Ovary (tissue), 9 donors: ENCODE results near the gene PCGF6. TPM values are rescaled to one million over a fixed set of nuclear protein-coding genes. Genes with fewer than 3 reads are reported as not detected.

Source experiments
- DNase-seq, 5 donors: peaks; one replicate each; pipeline ENCODE4 v3.0.0-alpha.2; 2019 to 2020
- H3K27ac ChIP-seq, 2 donors: fragments of 200-600 bp; one replicate each; pipeline versions ENCODE4 v1.5.1 to v1.8.0; 2019 to 2022
- H3K27me3 ChIP-seq: fragments of 200-600 bp; one replicate; pipeline ENCODE4 v1.8.0; 2022
- H3K36me3 ChIP-seq: fragments of 200-600 bp; sonication (generic); one replicate; pipeline ENCODE4 v1.5.1; 2019
- H3K4me1 ChIP-seq: one replicate; pipeline ENCODE4 v1.8.1; 2013; ENCODE audit warnings: mild to moderate bottlenecking, moderate library complexity; ENCODE audit not compliant: insufficient read depth
- H3K4me3 ChIP-seq: fragments of 200-600 bp; sonication (generic); one replicate; pipeline ENCODE4 v1.5.1; 2017
- H3K9me3 ChIP-seq, 2 donors: fragments of 200-600 bp in 1 of 2; sonication (generic) in 1 of 2; one replicate each; pipeline versions ENCODE4 v1.5.1 to v1.8.1; 2013 to 2019; ENCODE audit warnings: mild to moderate bottlenecking in 1 of 2, moderate library complexity in 1 of 2
- CTCF ChIP-seq, 3 donors: fragments of 450-650 bp in 2 of 3; fragments of 200-600 bp in 1 of 3; IDR thresholded peaks; one replicate each; pipeline versions ENCODE4 v1.5.1 to v1.8.0; 2016 to 2022; ENCODE audit warnings: antibody characterized with exemption in 3 of 3, mild to moderate bottlenecking in 1 of 3
- EP300 ChIP-seq: sonication (generic); formaldehyde crosslinking; IDR thresholded peaks from one replicate; pipeline ENCODE4 v1.6.1; 2017; ENCODE audit warnings: antibody characterized with exemption
- POLR2A ChIP-seq: fragments of 450-650 bp; IDR thresholded peaks from one replicate; pipeline ENCODE4 v1.6.1; 2017; ENCODE audit warnings: antibody characterized with exemption, mild to moderate bottlenecking, moderate library complexity
- WGBS, 3 donors: extraction: QIAGEN DNeasy Blood & Tissue Kit in 1 of 3; methylation state at CpG; one replicate each; pipeline versions ENCODE4 v1.1.5 to v1.1.7; 2013 to 2017; 5-methylcytosine and 5-hydroxymethylcytosine counted together
- intact Hi-C, 4 donors: fragments of 100-400 bp; cut with DNase I; formaldehyde crosslinking; loops; one replicate each; pipeline versions ENCODE4 v1.11.0 to v1.15.1; 2022 to 2023
- polyA plus RNA-seq, 2 donors: library from polyadenylated mRNA; stranded (reverse); fragments of 200-250 nt in 1 of 2; fragments of 350-450 nt in 1 of 2; fragmentation: Illumina TruSeq in 1 of 2; extraction: RNeasy Lipid Tissue Mini Kit (QIAGEN cat#74804) in 1 of 2; gene quantifications; one replicate each; pipeline ENCODE4 v1.2.3, GENCODE V29; 2013 to 2014
- total RNA-seq, 7 donors: library from RNA; depleted of rRNA in 2 of 7; stranded (reverse); fragments of >200 nt in 2 of 7; fragmentation: NEBNext Ultra II Directional in 3 of 7; extraction: Animal tissue kit (Norgen Biotek cat#: 25700) in 3 of 7; gene quantifications; one replicate each; pipeline versions ENCODE4 v1.1.0 to v1.2.4, GENCODE V29; 2016 to 2023
- donor health status: DM: no; HTN: no; CAD: no; lungs with moderate emphysema.
- donor health status: DM: no; HTN: no; CAD: no.
- donor health status: Bipolar disorder and iron deficiency.
- donor health status: DM: yes; HTN: yes; CAD: no.
- donor health status: DM: no; HTN: no; CAD: no.
- donor health status: DM: yes; HTN: yes; CAD: no.

The PCGF6 gene
- total and polyA plus RNA-seq, 9 donors, result 5.6 to 13.7 (median 9.5) TPM

- no peaks in the 10 kb centered on the region for H3K27me3 ChIP-seq
- intact Hi-C loops, result no loop called here
- no peak for TF ChIP-seq POLR2A
- TF ChIP-seq EP300, result no peak
- no peak for TF ChIP-seq CTCF (IDR thresholded peaks at IDR 0.05)
- H3K4me3 ChIP-seq, result peak overlapping the region; percentile 89
- DNase-seq, result no peak
- H3K9me3 ChIP-seq, result no peaks in the 10 kb centered on the region
- H3K4me1 ChIP-seq, result peaks cover 13% of the 10 kb centered on the region
- H3K27ac ChIP-seq, result peak overlapping the region; percentile 47 to 48
- no peaks in the 10 kb centered on the region for H3K36me3 ChIP-seq
- 0 to 1% (median 1%) methylated on average over 11 of the region's 11 CpGs for WGBS, 3 donors
Observed at GRCh38 chr10:103395754-103396066, 44.8 kb upstream of the PCGF6 start.

GRCh38 chr10:103394180-103394579 lies 43.2 kb upstream of the PCGF6 start:
- Histone ChIP-seq H3K27me3 (no peaks in the 10 kb centered on the region), H3K4me3 (no peak overlapping the region), H3K36me3 (no peaks in the 10 kb centered on the region), H3K4me1 (peaks cover 13% of the 10 kb centered on the region), H3K9me3 (no peaks in the 10 kb centered on the region), H3K27ac (no peak overlapping the region)
- TF ChIP-seq EP300 (no peak), POLR2A (no peak), CTCF (IDR thresholded peaks at IDR 0.05) (no peak)
- WGBS, 3 donors, result 86 to 89% (median 88%) methylated on average over 14 of the region's 14 CpGs
- no peak for DNase-seq
- intact Hi-C loops, result no loop called here

GRCh38 chr10:103382769-103383168 lies 31.8 kb upstream of the PCGF6 start:
- H3K4me1 ChIP-seq, result no peaks in the 10 kb centered on the region
- H3K27ac ChIP-seq, result no peak overlapping the region
- H3K36me3 ChIP-seq, result no peaks in the 10 kb centered on the region
- DNase-seq, result no peak
- no peaks in the 10 kb centered on the region for H3K27me3 ChIP-seq
- 93 to 96% (median 95%) methylated on average over 5 of the region's 5 CpGs for WGBS, 3 donors
- no peak overlapping the region for H3K4me3 ChIP-seq
- no peaks in the 10 kb centered on the region for H3K9me3 ChIP-seq
- intact Hi-C loops, result no loop called here
- TF ChIP-seq POLR2A (no peak), CTCF (IDR thresholded peaks at IDR 0.05) (no peak), EP300 (no peak)

DNA sequence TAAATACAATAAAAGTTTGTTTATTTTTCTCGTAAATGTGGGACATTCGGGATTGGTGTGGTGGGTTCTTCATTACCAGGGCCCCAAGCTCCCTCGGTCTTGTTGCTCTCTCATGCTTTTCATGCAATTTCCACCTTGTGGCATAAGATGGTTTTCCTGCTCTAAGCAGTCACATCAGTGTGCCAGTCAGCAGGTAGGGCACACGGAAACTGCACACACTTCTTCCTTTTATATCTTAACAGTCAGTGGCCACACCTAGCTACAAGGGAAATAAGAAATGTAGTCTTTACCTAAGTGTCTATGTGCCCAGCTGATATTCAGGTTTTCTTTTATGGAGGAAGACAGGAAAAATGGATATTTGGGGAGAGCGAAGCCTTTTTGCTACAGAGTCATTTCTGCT lies 23.3 kb upstream of the PCGF6 start:
- no peak overlapping the region for H3K4me3 ChIP-seq
- no peak for DNase-seq
- no peaks in the 10 kb centered on the region for H3K27me3 ChIP-seq
- intact Hi-C loops, result no loop called here
- TF ChIP-seq POLR2A (no peak), EP300 (no peak), CTCF (IDR thresholded peaks at IDR 0.05) (no peak)
- no peak overlapping the region for H3K27ac ChIP-seq
- H3K36me3 ChIP-seq, result no peaks in the 10 kb centered on the region
- WGBS, 3 donors, result 93 to 95% (median 94%) methylated on average over 5 of the region's 5 CpGs
- no peaks in the 10 kb centered on the region for H3K9me3 ChIP-seq
- peaks cover 3% of the 10 kb centered on the region for H3K4me1 ChIP-seq

DNA sequence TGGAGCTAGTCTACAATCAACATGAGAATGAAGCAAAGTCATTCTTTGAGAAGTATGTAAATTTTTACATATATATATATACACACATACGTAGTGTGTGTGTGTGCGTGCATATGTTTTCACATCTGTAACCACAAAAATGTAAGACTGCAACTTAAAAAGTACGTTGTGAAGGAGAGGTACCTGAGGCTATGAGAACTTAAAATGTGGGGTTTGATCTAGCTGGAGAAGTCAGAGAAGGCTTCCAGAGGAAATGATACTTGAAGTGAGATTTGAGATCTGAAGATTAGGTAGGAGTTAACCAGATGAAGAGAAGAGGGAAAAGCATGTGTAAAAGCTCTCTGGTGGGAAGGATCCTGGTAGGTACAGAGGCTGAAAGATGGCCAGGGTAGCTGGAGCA lies 22.6 kb upstream of the PCGF6 start:
- no peak overlapping the region for H3K4me3 ChIP-seq
- H3K4me1 ChIP-seq, result peaks cover 5% of the 10 kb centered on the region
- no peak overlapping the region for H3K27ac ChIP-seq
- H3K9me3 ChIP-seq, result no peaks in the 10 kb centered on the region
- intact Hi-C loops, result no loop called here
- no peaks in the 10 kb centered on the region for H3K36me3 ChIP-seq
- no peak for TF ChIP-seq CTCF (IDR thresholded peaks at IDR 0.05)
- TF ChIP-seq EP300, result no peak
- TF ChIP-seq POLR2A, result no peak
- 82 to 88% (median 85%) methylated on average over 3 of the region's 3 CpGs for WGBS, 3 donors
- no peak for DNase-seq
- H3K27me3 ChIP-seq, result no peaks in the 10 kb centered on the region
